ENCODE measurements around the gene PLA2G3.

Gene PLA2G3

DNA sequence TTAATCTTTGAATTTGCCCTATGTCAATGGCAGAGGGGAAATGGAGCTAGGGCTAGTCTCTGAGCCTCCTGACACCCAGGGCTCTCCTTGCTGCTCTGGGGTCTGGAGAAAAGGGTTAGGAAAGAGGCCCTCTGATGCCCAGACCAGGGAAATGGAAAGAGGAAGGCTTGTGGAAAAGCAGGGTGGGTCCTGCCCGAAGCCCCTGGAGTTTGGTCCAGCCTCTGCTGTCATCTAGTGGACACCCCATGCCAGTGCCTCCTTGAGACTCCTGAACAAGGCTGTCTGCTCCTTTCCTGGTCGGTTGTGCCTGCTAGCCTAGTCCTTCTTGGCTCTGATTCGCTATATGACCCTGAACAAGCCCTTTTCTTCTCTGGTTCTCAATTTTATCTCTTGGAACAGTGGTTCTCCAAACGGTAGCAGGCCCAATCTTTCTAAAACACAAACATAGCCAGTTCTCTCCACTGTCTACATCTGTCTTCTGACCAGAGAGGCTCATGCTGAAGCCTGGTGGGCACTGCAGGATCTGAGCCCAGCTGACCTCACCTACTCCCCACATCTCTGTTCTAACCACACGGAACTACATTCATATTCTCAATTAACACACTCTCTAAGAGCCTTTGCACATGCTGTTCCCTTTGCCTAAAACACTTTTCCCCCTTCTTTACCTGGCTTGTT lies 8.8 kb upstream of the PLA2G3 start:
- H3K4me3 ChIP-seq (ENCODE audit: low read depth, low read length) = no peak overlapping the region
- peak; percentile 52 for DNase-seq (ENCODE audit: low read depth)
- TF ChIP-seq, protein P1, sequence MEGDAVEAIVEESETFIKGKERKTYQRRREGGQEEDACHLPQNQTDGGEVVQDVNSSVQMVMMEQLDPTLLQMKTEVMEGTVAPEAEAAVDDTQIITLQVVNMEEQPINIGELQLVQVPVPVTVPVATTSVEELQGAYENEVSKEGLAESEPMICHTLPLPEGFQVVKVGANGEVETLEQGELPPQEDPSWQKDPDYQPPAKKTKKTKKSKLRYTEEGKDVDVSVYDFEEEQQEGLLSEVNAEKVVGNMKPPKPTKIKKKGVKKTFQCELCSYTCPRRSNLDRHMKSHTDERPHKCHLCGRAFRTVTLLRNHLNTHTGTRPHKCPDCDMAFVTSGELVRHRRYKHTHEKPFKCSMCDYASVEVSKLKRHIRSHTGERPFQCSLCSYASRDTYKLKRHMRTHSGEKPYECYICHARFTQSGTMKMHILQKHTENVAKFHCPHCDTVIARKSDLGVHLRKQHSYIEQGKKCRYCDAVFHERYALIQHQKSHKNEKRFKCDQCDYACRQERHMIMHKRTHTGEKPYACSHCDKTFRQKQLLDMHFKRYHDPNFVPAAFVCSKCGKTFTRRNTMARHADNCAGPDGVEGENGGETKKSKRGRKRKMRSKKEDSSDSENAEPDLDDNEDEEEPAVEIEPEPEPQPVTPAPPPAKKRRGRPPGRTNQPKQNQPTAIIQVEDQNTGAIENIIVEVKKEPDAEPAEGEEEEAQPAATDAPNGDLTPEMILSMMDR (IDR thresholded peaks at IDR 0.05; ENCODE audit: insufficient read depth, low read depth, low read length, missing control alignments) = peak; percentile 88

DNA sequence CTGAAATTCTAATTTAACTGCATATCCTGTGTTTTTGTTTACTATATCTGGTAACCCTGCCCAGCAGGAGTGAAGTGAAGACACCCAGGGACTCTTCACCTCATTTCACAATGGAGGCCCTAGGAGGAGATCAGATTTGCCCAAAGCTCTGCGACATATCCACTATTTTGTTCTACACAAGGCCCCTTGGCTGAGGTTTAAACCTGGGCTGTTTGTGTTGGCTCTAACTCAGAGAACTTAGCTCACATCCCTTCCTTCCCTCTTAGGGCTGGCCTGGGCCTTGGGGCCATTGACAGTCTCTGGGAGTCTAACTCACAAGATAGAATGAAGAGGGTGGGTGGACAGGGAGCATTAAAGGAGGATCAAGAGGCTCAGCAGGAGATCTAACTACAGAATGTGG lies 8.2 kb upstream of the PLA2G3 start:
- TF ChIP-seq, protein P1 (IDR thresholded peaks at IDR 0.05; ENCODE audit: insufficient read depth, low read depth, low read length, missing control alignments) = no peak
- no peak overlapping the region for H3K4me3 ChIP-seq (ENCODE audit: low read depth, low read length)
- no peak for DNase-seq (ENCODE audit: low read depth)

- DNase-seq (ENCODE audit: low read depth) = no peak
- no peak overlapping the region for H3K4me3 ChIP-seq (ENCODE audit: low read depth, low read length)
- TF ChIP-seq, protein P1 (IDR thresholded peaks at IDR 0.05; ENCODE audit: insufficient read depth, low read depth, low read length, missing control alignments) = no peak
Measured at GRCh38 chr22:31144223-31144622, 3.9 kb upstream of the PLA2G3 start.

- DNase-seq (ENCODE audit: low read depth) = no peak
- TF ChIP-seq, protein P1 (IDR thresholded peaks at IDR 0.05; ENCODE audit: insufficient read depth, low read depth, low read length, missing control alignments) = no peak
Measured at GRCh38 chr22:31143537-31143936, 3.2 kb upstream of the PLA2G3 start.

DNA sequence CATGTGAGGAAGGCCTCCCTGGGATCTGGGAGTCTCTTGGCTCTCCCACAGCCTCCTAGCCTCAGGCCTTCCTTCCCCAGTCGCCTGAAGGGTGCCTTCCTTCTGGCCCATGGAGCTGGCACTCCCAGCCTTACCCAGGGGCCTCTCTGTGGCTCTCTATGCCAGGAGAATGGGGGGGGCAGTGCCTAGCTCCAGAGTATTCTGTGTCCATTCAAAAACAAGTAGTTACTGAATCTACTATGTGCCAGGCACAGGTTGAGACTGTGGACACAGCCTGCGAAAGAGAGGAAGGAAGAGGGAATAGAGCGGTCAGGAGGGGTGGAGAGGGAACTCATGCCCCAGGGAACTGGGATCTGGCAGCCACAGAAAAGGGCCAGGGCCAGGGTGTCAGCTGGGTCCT lies 2.7 kb upstream of the PLA2G3 start:
- H3K4me3 ChIP-seq (ENCODE audit: low read depth, low read length) = no peak overlapping the region
- DNase-seq (ENCODE audit: low read depth) = no peak
- TF ChIP-seq, protein P1 (IDR thresholded peaks at IDR 0.05; ENCODE audit: insufficient read depth, low read depth, low read length, missing control alignments) = no peak

More at GRCh38 chr22:31143537-31143936, 3.2 kb upstream of the PLA2G3 start:
- no peak overlapping the region for H3K4me3 ChIP-seq (ENCODE audit: low read depth, low read length)

GRCh38 chr22:31142285-31142684 lies 2.0 kb upstream of the PLA2G3 start:
- no peak overlapping the region for H3K4me3 ChIP-seq (ENCODE audit: low read depth, low read length)
- DNase-seq (ENCODE audit: low read depth) = no peak
- TF ChIP-seq, protein P1 (IDR thresholded peaks at IDR 0.05; ENCODE audit: insufficient read depth, low read depth, low read length, missing control alignments) = no peak

DNA sequence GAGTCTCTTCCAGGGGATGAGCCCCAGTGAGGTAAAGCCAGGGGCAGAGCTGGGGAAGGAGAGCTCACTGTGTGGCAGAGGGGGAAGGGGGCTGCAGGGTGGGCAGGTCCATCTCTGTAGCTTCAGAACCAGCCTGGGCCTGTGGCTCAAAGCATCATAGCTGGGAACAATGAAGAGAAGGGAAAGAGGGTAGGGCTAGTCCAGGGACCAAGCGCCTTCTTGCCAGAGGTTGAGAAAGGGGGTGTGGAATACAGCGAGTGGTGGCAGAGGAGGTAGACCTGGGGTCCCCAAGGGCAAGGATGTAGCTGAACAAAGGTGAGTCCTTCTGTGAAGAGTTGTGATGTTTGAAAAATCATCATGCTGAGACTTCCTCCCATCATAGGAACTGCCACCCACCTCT lies 1.2 kb upstream of the PLA2G3 start:
- DNase-seq (ENCODE audit: low read depth) = no peak
- TF ChIP-seq, protein P1 (IDR thresholded peaks at IDR 0.05; ENCODE audit: insufficient read depth, low read depth, low read length, missing control alignments) = no peak
- H3K4me3 ChIP-seq (ENCODE audit: low read depth, low read length) = no peak overlapping the region
